K562 (cell line): ENCODE measurements around the gene TMEM266.

ENCODE experiments used
- JUNB ChIP-seq: fragments of 450-650 bp; formaldehyde crosslinking; conservative IDR thresholded peaks from 2 replicates; pipeline ENCODE4 v1.4.0; 2020; ENCODE audit warnings: mild to moderate bottlenecking
- TAF1 ChIP-seq: IDR thresholded peaks from 2 replicates; pipeline ENCODE4 v1.6.1; 2011; ENCODE audit warnings: mild to moderate bottlenecking, low read length, moderate library complexity; ENCODE audit not compliant: insufficient read depth, control insufficient read depth, severe bottlenecking; ENCODE audit errors: extremely low read depth
- TF ChIP-seq, protein P1 (sequence below), 3 experiments: IDR thresholded peaks in 2 of 3; conservative IDR thresholded peaks in 1 of 3; 2 replicates each; pipeline ENCODE4 v1.5.1; 2011 to 2012; ENCODE audit warnings: low read length in 3 of 3, mild to moderate bottlenecking in 3 of 3, control low read depth in 2 of 3, improper control_type of control experiment in 1 of 3, inconsistent platforms in 1 of 3, low read depth in 1 of 3, mixed read lengths in 1 of 3, moderate library complexity in 1 of 3; ENCODE audit not compliant: insufficient read depth in 2 of 3

DNA sequence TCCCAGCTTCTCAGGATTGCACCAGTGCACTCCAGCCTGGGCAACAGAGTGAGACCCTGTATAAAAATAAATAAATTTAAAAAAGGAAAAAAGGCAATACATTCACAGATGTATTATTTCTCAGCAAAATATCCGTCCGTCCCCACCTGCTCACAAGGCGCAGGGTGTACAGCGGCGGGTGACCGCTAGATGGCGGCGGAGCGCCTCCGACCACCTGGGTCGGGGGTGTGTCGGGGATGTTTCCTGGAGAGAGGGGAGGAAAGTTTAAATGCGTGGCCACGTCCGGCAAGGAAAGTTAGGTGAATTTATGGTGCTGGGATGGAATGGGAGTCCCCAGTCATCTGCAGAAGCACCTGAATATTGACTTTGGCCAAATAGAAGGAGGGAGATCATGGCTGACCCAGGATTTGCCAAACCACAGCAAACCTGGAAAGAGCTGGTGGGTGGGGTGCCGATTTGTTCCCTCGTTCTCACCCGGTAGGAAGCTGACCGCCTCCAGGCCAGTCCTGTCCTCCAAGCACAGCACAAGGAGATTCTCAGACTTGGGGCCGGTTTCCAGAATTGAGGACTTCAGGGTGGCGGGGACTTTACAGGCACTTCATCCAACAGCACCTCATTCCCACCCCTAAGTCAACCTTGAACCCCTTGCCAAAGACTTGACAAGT is 88.3 kb downstream of the TMEM266 start:
- no peak for TF ChIP-seq JUNB (CRISPR knock-in tag)
- TF ChIP-seq, protein P1, sequence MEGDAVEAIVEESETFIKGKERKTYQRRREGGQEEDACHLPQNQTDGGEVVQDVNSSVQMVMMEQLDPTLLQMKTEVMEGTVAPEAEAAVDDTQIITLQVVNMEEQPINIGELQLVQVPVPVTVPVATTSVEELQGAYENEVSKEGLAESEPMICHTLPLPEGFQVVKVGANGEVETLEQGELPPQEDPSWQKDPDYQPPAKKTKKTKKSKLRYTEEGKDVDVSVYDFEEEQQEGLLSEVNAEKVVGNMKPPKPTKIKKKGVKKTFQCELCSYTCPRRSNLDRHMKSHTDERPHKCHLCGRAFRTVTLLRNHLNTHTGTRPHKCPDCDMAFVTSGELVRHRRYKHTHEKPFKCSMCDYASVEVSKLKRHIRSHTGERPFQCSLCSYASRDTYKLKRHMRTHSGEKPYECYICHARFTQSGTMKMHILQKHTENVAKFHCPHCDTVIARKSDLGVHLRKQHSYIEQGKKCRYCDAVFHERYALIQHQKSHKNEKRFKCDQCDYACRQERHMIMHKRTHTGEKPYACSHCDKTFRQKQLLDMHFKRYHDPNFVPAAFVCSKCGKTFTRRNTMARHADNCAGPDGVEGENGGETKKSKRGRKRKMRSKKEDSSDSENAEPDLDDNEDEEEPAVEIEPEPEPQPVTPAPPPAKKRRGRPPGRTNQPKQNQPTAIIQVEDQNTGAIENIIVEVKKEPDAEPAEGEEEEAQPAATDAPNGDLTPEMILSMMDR (IDR thresholded peaks at IDR 0.05 in 2 of 3, conservative IDR thresholded peaks at IDR 0.05 in 1 of 3; ENCODE audit: insufficient read depth in 2 of 3, low read depth in 1 of 3, low read length in 3 of 3) = peak; percentile 87 to 98 (median 91)
- no peak for TF ChIP-seq TAF1
